ENCODE results near the gene MYBPC1.
"Not testable (repeated sequence)": the region's sequence is repeated elsewhere in the genome, so short reads cannot be mapped to it uniquely, and the experiment has no call there.

The MYBPC1 gene

DNA sequence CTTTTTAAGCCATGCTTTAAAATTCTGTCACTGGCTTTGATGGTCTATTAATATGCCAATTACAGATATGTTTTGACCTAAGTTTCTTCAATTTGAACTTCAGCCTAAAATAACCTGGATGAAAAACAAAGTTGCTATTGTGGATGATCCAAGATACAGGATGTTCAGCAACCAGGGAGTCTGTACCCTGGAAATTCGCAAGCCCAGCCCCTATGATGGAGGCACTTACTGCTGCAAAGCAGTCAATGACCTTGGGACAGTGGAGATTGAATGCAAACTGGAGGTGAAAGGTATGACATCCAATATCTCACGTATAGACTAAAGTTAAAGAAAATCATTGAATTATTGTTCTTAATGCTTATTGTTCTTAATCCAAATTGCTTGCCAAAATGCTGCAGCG lies 85.5 kb downstream of the MYBPC1 start:
- DNase-seq = no peak
- TF ChIP-seq POLR2A (IDR thresholded peaks at IDR 0.05; ENCODE audit: low read length) (no peak), GATA1 (IDR thresholded peaks at IDR 0.05; ENCODE audit: low read depth, low read length) (no peak)

DNA sequence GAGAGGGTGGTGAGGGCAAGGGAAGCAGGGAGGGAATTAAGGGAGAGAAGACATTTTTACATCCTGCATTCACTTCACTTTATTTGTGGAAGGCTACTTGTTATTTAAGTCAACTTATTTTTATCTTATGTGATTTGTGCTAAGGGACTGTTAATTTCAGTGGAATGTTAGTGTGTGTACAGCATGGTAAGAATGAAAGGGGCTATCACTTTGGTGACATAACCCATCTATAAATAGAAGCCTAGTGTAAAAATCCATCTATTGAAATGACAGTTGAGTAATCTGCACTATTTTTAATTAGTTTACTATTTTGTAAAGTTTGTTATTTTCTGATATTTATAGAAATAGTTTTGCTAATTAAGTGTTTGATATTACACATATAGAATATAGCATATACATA lies 85.9 kb downstream of the MYBPC1 start:
- TF ChIP-seq POLR2A (IDR thresholded peaks at IDR 0.05; ENCODE audit: low read length) = no peak
- no peak for DNase-seq

DNA sequence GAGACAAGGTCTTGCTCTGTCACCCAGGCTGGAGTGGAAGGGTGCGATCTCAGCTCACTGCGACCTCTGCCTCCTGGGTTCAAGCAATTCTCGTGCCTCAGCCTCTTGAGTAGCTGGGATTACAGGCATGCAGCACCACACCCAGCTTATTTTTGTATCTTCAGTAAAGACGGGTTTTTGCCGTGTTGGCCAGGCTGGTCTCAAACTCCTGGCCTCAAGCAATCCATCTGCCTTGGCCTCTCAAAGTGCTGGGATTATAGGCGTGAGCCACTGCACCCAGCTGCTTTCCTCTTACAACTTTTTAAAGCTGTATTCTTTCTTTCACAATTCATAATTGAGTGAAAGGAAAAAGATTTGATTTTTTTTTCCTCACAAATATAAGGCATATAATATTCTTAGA lies 86.9 kb downstream of the MYBPC1 start:
- not testable (repeated sequence) for DNase-seq

DNA sequence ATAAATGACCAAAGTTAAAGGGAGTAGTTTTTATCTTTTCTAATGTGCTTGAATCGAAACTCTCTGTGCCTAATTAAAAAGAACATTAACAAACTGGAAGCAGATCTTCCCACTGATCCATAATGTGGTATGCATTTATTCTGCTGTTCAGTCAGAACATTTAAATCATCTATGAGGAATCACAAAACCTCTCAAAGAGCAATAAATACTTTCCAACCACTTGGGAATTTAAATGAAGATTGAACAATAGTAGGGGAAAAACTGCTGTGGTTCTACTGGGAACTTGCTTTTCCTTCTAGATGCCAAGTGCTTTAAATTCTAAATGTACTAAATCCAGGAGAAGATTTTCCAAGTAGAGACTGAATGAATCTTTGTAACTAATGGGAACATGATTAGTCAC lies 90.3 kb downstream of the MYBPC1 start:
- no peak for DNase-seq
- TF ChIP-seq GATA1 (IDR thresholded peaks at IDR 0.05; ENCODE audit: low read depth, low read length) (no peak), POLR2A (IDR thresholded peaks at IDR 0.05; ENCODE audit: low read length) (no peak)

DNA sequence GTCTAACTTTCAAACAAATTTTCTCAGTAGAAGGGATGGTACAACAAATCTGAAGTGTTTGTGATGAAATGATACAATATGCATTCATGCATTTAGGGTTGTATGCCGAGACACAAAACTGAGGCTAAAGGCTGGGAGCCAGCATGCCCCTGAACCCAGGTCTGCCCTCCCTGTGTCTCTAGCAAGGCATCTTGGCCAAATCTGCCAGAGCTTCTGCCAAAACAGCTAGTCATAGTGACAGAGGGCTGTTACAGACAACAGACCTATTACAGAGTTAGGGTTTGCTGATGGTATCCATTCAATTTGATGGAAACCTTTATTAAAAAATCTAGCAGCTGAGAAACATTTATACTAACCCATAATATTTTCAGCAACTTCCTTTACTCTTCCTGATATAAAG lies 91.4 kb downstream of the MYBPC1 start:
- DNase-seq = peak in 1 of 2 experiments; percentile 7
- TF ChIP-seq GATA1 (IDR thresholded peaks at IDR 0.05; ENCODE audit: low read depth, low read length) (no peak), POLR2A (IDR thresholded peaks at IDR 0.05; ENCODE audit: low read length) (no peak)

DNA sequence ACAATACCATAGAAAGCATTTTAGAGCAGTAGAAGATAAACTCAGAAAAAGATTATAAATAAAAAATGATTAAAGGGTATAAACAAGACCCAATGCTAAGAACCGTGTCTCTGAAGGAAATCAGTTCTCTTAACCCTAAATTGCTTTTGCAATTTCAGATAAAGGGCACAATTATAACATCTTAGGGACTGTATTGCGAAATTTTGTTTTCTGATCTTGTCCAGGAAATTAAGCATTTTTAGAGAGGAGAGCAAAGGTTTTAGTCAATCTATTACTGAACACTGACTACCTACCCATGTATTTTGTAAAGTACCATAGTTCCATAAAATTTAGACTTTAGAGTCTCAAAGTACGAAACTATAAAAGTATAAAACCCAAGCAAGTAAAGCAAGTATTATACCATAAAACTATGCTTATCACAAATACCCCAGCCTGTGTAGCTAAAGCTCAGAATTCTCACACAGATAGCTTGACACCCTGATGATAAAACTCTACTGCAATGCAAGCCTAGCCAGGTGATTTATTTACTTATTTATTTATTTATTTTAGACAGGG lies 95.8 kb downstream of the MYBPC1 start:
- DNase-seq = no peak
- TF ChIP-seq GATA1 (IDR thresholded peaks at IDR 0.05; ENCODE audit: low read depth, low read length) (no peak), POLR2A (IDR thresholded peaks at IDR 0.05; ENCODE audit: low read length) (no peak)

DNA sequence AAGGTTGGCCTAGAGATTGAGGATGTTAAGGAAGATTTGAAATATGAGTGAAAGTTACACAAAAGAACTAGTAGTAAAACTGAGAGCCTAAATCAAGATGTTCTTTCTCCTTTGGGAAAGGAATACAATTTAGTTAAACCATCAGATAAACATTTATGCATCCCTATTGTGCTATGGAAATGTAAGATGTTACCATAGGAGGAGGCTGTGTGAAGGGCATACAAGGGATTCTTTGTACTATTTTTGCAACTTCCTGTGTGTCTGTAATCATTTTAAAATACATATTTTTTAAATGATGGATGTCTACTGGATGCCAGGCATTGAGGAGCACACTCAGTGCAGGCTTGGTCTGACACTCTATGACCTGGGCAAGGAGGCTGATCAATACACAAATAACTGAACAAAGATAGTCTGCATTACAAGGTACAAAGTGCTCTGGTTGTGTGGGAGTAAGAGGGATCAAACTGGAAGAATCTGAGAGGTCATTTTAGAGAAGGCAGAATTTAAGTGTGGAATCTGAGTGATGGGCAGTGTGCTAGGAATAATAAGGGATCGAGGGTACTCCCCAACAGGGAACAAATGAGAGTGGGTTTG lies 96.8 kb downstream of the MYBPC1 start:
- TF ChIP-seq POLR2A (IDR thresholded peaks at IDR 0.05; ENCODE audit: low read length) (no peak), GATA1 (IDR thresholded peaks at IDR 0.05; ENCODE audit: low read depth, low read length) (no peak)
- no peak for DNase-seq

DNA sequence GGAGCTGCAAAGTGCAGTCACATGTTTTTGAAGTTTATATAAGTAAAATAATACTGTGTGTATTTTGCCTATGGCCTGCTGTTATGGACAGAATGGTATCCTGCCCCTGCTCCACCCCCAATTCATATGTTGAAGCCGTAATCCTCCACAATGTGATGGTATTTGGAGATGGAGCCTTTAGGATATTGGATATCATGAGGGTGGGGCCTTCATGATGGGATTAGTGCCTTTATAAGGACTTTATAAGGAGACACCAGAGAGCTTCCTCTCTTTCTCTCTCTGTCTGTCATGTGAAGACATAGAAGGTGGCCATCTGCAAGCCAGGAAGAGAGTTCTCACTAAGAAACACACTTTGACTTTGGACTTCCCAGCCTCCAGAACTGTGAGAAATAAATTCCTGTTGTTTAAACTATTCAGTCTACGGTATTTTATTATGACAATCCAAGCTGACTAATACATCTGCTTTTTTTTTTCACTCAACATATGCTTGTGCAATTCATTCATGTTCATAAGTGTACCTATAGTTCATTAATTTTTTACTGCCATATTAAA lies 99.6 kb downstream of the MYBPC1 start:
- TF ChIP-seq POLR2A (IDR thresholded peaks at IDR 0.05; ENCODE audit: low read length) = no peak
- no peak for TF ChIP-seq GATA1 (IDR thresholded peaks at IDR 0.05; ENCODE audit: low read depth, low read length)
- no peak for DNase-seq

DNA sequence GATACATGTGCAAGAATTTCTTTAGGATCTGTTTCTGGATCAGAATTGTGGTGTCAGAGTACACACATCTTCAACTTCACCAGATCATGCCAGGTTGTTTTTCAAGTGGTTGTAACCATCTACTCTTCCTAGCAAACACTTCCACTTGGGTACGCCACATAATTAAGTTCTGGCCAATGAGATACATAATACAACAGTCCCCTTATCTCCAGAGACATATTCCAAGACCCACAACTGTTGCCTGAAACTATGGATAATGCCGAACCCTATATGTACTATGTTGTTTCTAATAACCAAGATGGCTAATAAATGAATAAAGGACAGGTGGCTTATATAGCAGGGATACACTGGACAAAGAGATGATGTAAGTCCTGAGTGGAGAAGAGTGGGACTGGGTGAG lies 100.2 kb downstream of the MYBPC1 start:
- TF ChIP-seq POLR2A (IDR thresholded peaks at IDR 0.05; ENCODE audit: low read length) = no peak
- no peak for TF ChIP-seq GATA1 (IDR thresholded peaks at IDR 0.05; ENCODE audit: low read depth, low read length)
- DNase-seq = peak; percentile 32 to 56

DNA sequence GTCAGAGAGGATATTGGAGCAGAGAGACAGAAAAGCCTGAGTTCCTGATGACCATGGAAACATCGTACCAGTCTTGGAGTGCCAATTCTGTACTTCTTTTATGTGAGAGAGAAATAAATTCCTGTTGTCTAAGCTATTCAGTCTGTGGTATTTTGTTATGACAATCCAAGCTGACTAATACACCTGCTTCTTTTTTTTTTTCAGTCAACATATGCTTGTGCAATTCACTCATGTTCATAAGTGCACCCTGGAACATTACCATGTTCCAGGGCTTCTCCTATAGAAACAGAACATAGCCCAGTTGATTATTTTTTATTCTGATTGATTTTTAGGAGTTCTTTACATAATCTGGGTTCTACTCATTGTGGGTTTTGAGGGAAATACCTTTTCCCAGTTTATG lies 100.9 kb downstream of the MYBPC1 start:
- peak; percentile 26 to 47 for DNase-seq

DNA sequence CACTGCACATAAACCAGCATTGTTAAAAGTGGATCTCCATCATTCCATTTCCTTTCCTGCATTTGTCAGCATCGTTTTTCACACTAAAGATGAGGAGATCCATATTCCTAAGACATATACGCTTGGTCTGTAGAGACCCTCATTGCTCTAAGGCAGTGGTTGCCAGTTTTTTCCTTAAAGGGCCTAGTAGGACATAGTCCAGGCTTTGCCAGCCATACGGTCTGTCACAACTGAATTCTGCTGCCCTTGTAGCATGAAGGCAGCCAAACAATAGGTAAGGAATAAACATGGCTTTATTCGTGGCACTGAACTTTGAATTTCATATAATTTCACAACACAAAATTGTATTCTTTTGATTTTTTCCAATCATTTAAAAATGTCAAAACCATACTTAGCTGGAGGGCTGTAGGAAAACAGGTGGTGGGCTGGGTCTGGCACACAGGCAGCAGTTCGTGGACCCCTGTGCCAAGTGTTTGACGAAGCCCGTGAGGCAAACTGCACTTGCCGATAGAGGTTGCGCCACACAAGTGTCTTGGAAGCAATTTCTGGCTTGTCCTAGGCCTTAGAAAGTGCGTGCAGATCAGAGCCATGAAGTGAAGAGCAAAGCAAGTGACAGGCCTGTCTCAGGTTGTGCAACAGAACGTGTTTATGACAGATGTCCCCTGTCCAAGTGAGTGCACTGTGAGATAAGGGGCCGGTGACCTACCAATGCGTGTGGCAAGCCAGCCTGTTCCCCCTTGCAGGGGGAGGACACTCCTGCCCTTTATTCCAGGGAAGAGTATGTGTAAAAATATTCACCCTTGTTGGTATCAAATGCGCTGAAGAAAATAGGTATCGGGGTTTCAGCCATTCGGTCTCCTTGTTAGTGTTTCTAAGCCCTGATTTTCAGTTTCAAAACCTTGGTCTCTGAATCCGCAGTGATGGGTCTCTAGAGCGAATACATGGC lies 101.8 kb downstream of the MYBPC1 start:
- peak; percentile 95 to 98 for DNase-seq
- TF ChIP-seq POLR2A (IDR thresholded peaks at IDR 0.05; ENCODE audit: low read length) = peak; percentile 88
- peak; percentile 66 for TF ChIP-seq GATA1 (IDR thresholded peaks at IDR 0.05; ENCODE audit: low read depth, low read length)

More for the DNA sequence above, 100.9 kb downstream of the MYBPC1 start:
- no peak for TF ChIP-seq POLR2A (IDR thresholded peaks at IDR 0.05; ENCODE audit: low read length)
- TF ChIP-seq GATA1 (IDR thresholded peaks at IDR 0.05; ENCODE audit: low read depth, low read length) = no peak

DNA sequence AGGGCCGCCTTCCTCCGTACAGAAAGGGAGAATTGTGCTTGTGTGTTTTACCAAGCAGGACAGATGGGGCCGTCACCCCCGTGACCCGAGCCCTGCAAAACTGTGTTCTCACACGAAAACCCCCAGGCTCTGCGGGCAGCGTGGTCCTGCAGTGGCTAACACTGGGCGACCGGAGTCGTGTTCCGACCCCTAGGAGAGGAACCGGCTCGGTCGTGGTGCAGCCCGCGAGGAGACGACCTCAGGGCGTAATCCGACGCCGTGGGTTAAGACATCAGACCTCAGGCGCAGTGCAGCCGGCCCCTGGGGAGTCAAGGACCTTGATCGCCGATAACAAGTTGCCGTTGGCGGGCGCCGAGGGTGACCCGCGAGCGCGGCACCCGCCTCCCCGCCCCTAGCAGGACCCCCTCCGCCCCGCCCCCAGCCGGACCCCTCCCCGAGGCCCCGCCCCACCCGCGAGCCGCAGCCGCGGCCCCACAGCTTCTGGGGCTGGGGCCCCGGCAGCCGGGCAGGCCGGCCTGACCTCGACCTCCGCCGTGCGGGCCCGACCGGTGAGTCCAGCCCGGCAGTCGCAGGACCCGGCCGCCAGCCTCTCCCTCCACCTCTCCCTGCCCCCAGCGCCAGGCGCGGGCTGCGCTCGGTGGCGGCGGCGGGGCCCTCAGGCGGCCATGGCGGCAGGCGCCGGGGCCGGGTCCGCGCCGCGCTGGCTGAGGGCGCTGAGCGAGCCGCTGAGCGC lies 102.6 kb downstream of the MYBPC1 start, which contains the start of gene CHPT1:
TSS of gene CHPT1 (plus strand) at position 444 of the 733 bp plus-strand sequence. CDS start at position 666, 222 bp downstream.
- no peak for TF ChIP-seq GATA1 (IDR thresholded peaks at IDR 0.05; ENCODE audit: low read depth, low read length)
- peak; percentile 59 for TF ChIP-seq POLR2A (IDR thresholded peaks at IDR 0.05; ENCODE audit: low read length)
- DNase-seq = peak; percentile 94 to 95

DNA sequence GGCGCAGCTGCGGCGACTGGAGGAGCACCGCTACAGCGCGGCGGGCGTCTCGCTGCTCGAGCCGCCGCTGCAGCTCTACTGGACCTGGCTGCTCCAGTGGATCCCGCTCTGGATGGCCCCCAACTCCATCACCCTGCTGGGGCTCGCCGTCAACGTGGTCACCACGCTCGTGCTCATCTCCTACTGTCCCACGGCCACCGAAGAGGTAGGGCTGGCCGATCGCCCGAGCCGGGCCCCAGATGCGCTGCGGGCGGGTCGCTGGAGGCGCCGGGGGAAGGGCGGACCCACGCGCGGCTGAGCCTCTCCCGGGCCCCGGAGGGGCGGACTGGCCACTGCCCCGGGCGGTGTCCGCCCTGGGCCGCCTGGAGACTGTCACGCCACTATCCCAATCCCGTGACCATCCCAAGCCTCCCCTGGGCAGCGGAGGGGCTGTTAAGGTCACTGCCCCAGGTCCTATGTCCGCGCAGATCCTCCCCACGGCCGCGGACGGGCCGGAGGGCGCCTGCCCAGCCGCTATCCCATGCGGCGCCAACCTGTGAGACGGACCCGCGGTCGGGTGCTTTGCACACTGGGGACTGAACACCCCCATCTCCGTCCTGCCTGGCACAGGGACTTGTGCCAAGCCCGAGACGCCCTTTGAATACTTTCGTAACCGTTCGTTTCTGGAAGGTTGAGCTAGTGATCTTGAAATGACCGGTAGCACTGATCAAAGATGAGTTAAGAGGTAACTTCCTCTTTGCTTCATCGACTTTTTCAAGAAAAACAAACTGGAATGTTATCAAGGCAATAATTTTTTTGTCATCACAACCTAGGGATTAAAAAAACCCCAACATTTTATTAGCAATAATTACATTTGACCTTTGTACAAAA lies 103.4 kb downstream of the MYBPC1 start:
- TF ChIP-seq POLR2A (IDR thresholded peaks at IDR 0.05; ENCODE audit: low read length) (peak; percentile 71), GATA1 (IDR thresholded peaks at IDR 0.05; ENCODE audit: low read depth, low read length) (no peak)
- peak; percentile 76 to 85 for DNase-seq

Measured in erythroblast (primary cell).